ENCODE data around the gene HBE1.
"Not testable (repeated sequence)": the region's sequence is repeated elsewhere in the genome, so short reads cannot be mapped to it uniquely, and the experiment has no call there.

DNA sequence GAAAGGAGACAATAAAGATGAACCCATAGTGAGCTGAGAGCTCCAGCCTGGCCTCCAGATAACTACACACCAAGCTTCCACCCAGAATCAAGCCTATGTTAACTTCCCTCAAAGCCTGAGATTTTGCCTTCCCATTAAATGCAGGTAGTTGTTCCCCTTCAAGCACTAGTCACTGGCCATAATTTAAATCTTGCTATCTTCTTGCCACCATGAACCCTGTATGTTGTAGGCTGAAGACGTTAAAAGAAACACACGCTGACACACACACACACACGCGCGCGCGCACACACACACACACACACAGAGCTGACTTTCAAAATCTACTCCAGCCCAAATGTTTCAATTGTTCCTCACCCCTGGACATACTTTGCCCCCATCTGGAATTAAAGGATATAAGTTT lies 21.2 kb downstream of the HBE1 start:
- TF ChIP-seq POLR2A (IDR thresholded peaks at IDR 0.05; ENCODE audit: low read depth, low read length); MAFK (IDR thresholded peaks at IDR 0.05; ENCODE audit: low read depth, low read length); RCOR1 (IDR thresholded peaks at IDR 0.05; ENCODE audit: insufficient replicate concordance, low read length); FOS (IDR thresholded peaks at IDR 0.05; ENCODE audit: low read depth, low read length): not testable (repeated sequence)
- TF ChIP-seq, protein P1, sequence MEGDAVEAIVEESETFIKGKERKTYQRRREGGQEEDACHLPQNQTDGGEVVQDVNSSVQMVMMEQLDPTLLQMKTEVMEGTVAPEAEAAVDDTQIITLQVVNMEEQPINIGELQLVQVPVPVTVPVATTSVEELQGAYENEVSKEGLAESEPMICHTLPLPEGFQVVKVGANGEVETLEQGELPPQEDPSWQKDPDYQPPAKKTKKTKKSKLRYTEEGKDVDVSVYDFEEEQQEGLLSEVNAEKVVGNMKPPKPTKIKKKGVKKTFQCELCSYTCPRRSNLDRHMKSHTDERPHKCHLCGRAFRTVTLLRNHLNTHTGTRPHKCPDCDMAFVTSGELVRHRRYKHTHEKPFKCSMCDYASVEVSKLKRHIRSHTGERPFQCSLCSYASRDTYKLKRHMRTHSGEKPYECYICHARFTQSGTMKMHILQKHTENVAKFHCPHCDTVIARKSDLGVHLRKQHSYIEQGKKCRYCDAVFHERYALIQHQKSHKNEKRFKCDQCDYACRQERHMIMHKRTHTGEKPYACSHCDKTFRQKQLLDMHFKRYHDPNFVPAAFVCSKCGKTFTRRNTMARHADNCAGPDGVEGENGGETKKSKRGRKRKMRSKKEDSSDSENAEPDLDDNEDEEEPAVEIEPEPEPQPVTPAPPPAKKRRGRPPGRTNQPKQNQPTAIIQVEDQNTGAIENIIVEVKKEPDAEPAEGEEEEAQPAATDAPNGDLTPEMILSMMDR (conservative IDR thresholded peaks at IDR 0.05; ENCODE audit: low read depth, low read length): not testable (repeated sequence)
